SK-MEL-5 (cell line): ENCODE data around the gene CELA3A. TPM values are rescaled to one million over a fixed set of nuclear protein-coding genes. Genes with fewer than 3 reads are reported as not detected.

Experiments used
- DNase-seq: peaks from one replicate; pipeline ENCODE4 v3.0.0-alpha.2; 2016; ENCODE audit warnings: low read depth, low spot score
- in situ Hi-C: cut with HindIII; loops from 2 replicates; pipeline ENCODE4 v1.10.0; 2016; ENCODE audit warnings: low sequenced_read_pairs, high pct_unique_total_duplicates, low pct_unique_long_range_greater_than_20kb
- total RNA-seq: library from RNA; depleted of rRNA; stranded (reverse); fragments of >200 nt; shearing (Covaris generic); gene quantifications from 2 replicates; pipeline ENCODE4 v1.2.3, GENCODE V29; 2014

The CELA3A gene
- total RNA-seq, 1 experiment from 2014 or later = not detected

DNA sequence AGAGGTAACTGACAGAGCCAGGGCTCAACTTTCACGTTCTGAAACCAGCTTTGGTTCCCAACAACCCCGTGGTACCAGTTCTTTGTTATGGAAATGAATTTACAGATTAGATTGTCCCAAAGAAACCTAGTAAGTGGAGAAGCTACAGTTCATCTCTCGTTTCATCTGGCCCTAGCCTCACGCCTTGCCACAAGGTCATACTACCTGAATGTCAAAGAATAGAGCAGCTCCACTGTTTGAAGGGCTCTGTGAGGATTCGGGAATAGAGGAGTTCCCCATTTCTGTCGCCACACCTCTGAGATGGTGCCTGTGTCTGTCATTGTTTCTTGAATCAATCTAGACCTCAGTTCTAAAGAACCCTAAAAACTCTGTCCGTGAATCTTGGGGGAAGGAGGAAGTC is 36.1 kb downstream of the CELA3A start:
- in situ Hi-C loops = no loop called here
- DNase-seq = no peak

GRCh38 chr1:22038036-22038435 is 36.6 kb downstream of the CELA3A start:
- in situ Hi-C loops = no loop called here

GRCh38 chr1:22039594-22040285 is 38.3 kb downstream of the CELA3A start:
- in situ Hi-C loops = no loop called here
- no peak for DNase-seq

More at GRCh38 chr1:22038036-22038435, 36.6 kb downstream of the CELA3A start:
- no peak for DNase-seq

- in situ Hi-C loops = no loop called here
- DNase-seq = no peak
Measured at GRCh38 chr1:22040286-22040623, 38.8 kb downstream of the CELA3A start.

DNA sequence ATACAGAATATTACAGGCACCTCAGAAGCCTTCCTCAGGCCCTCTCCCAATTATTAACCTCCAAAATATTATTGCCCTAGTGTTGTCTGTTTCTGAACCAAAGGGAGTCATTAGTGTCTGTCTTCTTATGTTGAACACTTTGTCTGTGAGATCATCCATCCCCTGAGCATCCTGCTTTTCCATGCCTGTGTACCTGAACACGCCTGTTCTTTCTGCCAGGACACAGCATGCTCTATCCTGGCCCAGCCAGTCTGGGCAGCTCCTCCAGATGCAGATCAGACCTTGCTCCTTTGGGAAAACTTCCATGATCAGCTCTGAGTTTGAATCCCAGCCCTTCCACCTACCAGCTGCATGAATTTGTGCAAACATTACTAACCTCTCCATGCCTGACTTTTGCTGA is 40.0 kb downstream of the CELA3A start:
- in situ Hi-C loops = no loop called here
- DNase-seq = no peak

DNA sequence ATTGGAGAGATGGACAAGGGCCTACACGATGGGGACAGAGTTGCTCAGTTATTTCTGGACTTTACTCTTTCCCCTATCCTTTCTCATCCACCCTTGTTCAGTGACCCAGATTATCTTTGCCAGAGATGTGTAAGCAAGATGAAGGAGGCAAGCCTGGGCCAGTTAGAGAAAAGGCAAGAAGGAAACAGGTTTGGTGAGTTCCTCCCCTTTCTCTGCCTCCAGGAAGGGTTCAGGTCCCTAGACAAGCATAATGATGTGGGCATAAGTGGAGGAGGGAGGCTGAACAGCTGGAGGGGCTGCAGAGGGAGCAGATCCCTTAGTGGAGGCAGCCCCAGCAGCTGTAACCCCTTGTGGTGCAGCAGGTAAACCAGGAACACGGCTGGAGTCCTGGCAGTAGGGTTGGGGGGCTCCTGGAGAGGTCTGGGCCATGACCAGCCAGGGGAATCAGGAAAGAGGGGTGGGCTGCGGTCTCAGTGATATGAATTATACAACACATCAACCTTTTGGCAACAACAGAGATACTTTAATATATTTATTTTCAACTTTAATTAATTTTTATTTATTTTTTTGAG is 41.8 kb downstream of the CELA3A start:
- in situ Hi-C loops = no loop called here

DNA sequence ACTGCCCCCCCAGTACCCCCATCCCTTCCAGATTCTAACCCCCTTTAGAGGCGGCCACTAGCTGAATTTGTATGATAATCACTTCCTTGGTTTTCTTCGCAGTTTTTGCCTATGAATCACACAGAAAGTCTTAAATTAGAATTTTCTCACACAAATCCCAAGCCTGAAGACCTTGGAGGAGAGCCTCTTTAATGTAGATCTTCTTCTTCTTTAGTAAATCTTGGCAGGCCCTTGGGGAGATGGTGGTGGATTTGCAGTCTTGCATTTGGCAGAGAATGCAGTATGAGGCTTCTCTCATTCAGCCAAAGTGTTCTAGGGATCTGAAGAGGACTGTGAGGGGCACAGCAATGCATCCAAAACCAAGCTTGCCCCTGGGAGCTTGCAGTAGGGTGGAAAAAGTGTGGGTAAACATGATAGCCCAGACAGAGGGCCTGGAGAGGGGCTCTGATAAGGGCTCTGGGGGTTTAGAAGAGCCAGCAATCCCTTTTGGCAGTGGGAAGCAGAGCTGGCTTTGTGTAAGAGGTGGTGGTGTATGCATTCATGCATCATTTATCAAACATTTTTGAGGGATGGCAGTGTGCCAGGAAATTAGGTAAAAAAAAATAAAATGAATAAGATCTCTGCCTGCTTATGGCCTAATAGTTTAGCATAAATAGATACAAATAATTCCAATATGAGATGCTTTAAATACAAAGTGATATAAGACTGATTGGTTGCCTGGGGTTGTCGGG is 43.4 kb downstream of the CELA3A start:
- in situ Hi-C loops = no loop called here
- no peak for DNase-seq

More for the DNA sequence above, 41.8 kb downstream of the CELA3A start:
- no peak for DNase-seq

DNA sequence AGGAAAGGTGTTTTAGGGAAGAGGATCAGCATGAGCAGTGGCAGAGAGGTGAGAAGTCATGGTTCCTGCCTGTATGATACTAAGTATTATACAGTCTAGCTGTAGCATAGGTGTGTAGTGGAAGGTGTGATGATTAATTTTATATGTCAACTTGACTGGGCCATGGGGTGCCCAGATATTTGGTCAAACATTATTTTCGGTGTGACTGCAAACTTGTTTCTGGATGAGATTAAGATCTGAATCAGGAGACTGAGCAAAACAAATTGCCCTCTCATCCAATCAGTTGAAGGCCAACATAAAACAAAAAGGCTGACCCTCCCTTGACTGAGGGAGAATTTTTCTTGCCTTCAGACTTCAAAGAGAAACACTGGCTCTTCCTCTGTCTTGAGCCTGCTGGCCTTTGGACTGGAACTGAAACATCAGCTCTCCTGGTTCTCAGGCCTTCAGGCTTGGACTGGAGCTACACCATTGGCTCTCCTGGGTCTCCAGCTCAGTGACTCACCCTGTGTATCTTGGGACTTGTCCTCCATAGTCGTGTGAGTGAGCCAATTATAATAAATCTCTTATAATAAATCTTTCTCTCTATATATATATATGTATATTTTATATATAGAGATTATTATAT is 44.3 kb downstream of the CELA3A start:
- in situ Hi-C loops = no loop called here
- DNase-seq = no peak

DNA sequence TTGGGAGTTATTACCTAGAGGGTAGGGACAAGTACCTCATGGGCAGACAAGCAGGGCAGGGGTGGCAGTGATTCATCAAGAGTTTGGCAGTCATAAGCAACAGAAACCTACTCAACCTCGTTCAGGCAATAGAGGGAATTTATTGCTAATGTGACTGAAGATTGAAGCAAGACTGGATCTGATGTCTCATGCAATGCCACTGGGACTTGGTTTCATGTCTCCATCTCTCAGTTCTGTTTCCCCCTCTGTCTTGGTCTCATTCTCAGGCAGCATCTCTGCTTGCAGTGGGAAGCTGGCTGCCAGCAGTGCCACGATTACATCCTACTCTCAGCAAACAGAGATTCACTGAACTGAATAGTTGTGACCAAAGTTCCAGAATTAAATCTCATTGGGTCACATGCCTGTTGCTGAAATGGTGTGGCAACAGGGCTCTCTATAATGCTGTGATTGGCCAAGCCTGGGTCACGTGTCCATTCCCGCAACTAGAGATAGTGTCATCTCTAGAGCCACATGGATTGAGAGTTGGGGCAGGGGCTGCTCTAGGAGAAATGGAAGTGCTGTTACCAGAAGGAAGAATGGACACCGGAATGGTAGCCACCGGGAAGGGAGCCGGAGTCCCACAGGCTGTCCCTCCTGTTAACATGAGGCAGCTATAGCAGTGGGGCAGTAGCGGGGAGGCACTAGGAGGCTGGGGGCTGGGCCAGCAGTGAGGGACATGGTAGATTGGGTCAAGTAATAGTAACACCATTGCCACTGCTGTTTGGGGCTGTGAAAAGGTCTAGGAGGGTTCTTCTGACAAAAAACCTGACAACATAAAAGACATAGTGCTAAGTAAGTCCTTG is 47.1 kb downstream of the CELA3A start:
- in situ Hi-C loops = no loop called here
- DNase-seq = peak; percentile 39

GRCh38 chr1:22050330-22050729 is 48.9 kb downstream of the CELA3A start:
- in situ Hi-C loops = no loop called here
- DNase-seq = no peak

DNA sequence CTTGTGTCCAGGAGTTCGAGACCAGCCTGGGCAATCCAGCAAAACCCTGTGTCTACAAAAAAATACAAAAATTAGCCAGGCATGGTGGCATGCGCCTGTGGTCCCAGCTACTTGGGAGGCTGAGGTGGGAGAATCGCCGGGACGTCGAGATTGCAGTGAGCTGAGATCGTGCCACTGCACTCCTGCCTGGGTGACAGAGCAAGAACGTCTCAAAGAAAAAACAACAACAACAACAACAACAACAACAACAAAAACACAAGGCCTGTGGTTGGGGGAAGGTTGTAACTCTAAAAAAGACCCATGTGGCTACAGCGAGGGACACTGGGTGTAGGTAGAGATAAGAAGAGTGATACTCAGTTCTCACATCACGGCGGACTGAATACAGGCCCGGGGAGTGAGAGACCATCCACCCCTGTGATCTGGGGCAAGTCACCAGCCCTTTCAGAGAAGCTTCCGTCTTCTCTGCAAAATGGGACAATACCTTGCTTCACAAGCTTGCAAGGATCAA is 50.2 kb downstream of the CELA3A start:
- DNase-seq = no peak
- in situ Hi-C loops = no loop called here

- in situ Hi-C loops = no loop called here
- DNase-seq = peak; percentile 93
Measured at GRCh38 chr1:22052115-22053016, 50.9 kb downstream of the CELA3A start, which contains the start of gene CDC42. TSS of gene CDC42 (plus strand) at chr1:22052709. CDS start at chr1:22078479, 25,770 bp downstream.

- DNase-seq = peak; percentile 42
- in situ Hi-C loops = no loop called here
Measured at GRCh38 chr1:22053017-22053860, 51.8 kb downstream of the CELA3A start.

- in situ Hi-C loops = no loop called here
- no peak for DNase-seq
Measured at GRCh38 chr1:22053861-22054770, 52.7 kb downstream of the CELA3A start.

GRCh38 chr1:22055463-22055862 is 54.0 kb downstream of the CELA3A start:
- no peak for DNase-seq
- in situ Hi-C loops = no loop called here
